ENCODE results near the gene XNDC1N. TPM values are rescaled to one million over a fixed set of nuclear protein-coding genes. Genes with fewer than 3 reads are reported as not detected.

Gene XNDC1N
- total and polyA plus RNA-seq, 8 donors, result 2.7 to 17.4 (median 3.7) TPM; not detected in 2

- H3K27ac ChIP-seq, result peak overlapping the region in 3 of 5 donors; percentile 17 to 40 (median 24)
- no peak overlapping the region for H3K4me3 ChIP-seq
- DNase-seq, result peak; percentile 33 to 58
- no peaks in the 10 kb centered on the region for H3K36me3 ChIP-seq
- TF ChIP-seq, protein P1, sequence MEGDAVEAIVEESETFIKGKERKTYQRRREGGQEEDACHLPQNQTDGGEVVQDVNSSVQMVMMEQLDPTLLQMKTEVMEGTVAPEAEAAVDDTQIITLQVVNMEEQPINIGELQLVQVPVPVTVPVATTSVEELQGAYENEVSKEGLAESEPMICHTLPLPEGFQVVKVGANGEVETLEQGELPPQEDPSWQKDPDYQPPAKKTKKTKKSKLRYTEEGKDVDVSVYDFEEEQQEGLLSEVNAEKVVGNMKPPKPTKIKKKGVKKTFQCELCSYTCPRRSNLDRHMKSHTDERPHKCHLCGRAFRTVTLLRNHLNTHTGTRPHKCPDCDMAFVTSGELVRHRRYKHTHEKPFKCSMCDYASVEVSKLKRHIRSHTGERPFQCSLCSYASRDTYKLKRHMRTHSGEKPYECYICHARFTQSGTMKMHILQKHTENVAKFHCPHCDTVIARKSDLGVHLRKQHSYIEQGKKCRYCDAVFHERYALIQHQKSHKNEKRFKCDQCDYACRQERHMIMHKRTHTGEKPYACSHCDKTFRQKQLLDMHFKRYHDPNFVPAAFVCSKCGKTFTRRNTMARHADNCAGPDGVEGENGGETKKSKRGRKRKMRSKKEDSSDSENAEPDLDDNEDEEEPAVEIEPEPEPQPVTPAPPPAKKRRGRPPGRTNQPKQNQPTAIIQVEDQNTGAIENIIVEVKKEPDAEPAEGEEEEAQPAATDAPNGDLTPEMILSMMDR (IDR thresholded peaks at IDR 0.05), result no peak
- no peak for TF ChIP-seq POLR2A (IDR thresholded peaks at IDR 0.05)
- no peak for TF ChIP-seq EP300 (IDR thresholded peaks at IDR 0.05)
- no peak for TF ChIP-seq POLR2AphosphoS5 (IDR thresholded peaks at IDR 0.05)
- no peaks in the 10 kb centered on the region for H3K9me3 ChIP-seq
- intact Hi-C loops (cut with DNase I; ENCODE audit: low total_unique reads), result no loop called here
- 55 to 73% (median 58%) methylated on average over 7 of the region's 7 CpGs for WGBS, 5 donors
- H3K4me1 ChIP-seq, result peaks cover 17 to 52% (median 34%) of the 10 kb centered on the region in 4 donors
- no peaks in the 10 kb centered on the region for H3K27me3 ChIP-seq
These were observed 20.1 kb upstream of the XNDC1N start for GRCh38 chr11:71948314-71949027.

DNA sequence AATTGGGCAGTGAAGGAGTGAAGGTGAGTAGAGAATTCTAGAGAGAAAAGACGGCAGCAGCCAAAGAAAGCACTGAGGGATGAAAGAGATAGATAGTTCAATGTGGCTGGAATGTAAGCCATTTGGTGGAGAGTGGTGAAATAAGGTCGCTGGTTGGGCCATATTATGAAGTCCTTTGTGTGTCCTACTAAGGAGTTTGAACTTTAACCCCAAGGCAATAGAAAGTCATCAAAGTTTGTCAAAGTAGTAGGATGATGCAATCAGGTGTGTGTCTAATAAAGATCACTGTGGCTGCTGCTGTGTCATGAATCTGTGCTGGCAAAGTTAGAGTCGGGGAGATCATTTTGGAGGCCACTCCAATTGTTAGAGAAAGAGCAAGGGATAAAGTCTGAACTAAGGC, 19.1 kb upstream of the XNDC1N start:
- intact Hi-C loops (cut with DNase I; ENCODE audit: low total_unique reads), result no loop called here
- WGBS, 5 donors, result 81 to 90% (median 88%) methylated on average over 3 of the region's 3 CpGs

GRCh38 chr11:71946144-71946571, 17.8 kb upstream of the XNDC1N start:
- Histone ChIP-seq H3K4me1 (peaks cover 17 to 52% (median 34%) of the 10 kb centered on the region in 4 donors), H3K27me3 (no peaks in the 10 kb centered on the region), H3K36me3 (no peaks in the 10 kb centered on the region), H3K9me3 (no peaks in the 10 kb centered on the region), H3K27ac (no peak overlapping the region), H3K4me3 (no peak overlapping the region)
- intact Hi-C loops (cut with DNase I; ENCODE audit: low total_unique reads), result no loop called here
- DNase-seq, result no peak
- 26 to 56% (median 39%) methylated on average over 2 of the region's 2 CpGs for WGBS, 5 donors
- TF ChIP-seq POLR2A (IDR thresholded peaks at IDR 0.05) (no peak), POLR2AphosphoS5 (IDR thresholded peaks at IDR 0.05) (no peak), EP300 (IDR thresholded peaks at IDR 0.05) (no peak)
- TF ChIP-seq, protein P1 (IDR thresholded peaks at IDR 0.05), result no peak

More for the DNA sequence above, 19.1 kb upstream of the XNDC1N start:
- no peak for TF ChIP-seq POLR2AphosphoS5 (IDR thresholded peaks at IDR 0.05)
- TF ChIP-seq POLR2A (IDR thresholded peaks at IDR 0.05), result no peak
- TF ChIP-seq EP300 (IDR thresholded peaks at IDR 0.05), result no peak
- TF ChIP-seq, protein P1 (IDR thresholded peaks at IDR 0.05), result no peak
- H3K9me3 ChIP-seq, result no peaks in the 10 kb centered on the region
- H3K4me1 ChIP-seq, result peaks cover 17 to 52% (median 34%) of the 10 kb centered on the region in 4 donors
- H3K4me3 ChIP-seq, result no peak overlapping the region
- H3K27ac ChIP-seq, result no peak overlapping the region
- H3K27me3 ChIP-seq, result no peaks in the 10 kb centered on the region
- no peaks in the 10 kb centered on the region for H3K36me3 ChIP-seq
- no peak for DNase-seq

- peaks cover 15 to 54% (median 29%) of the 10 kb centered on the region in 4 donors for H3K4me1 ChIP-seq
- 79 to 93% (median 87%) methylated on average over 6 of the region's 6 CpGs for WGBS, 5 donors
- no peak for DNase-seq
- TF ChIP-seq POLR2A (IDR thresholded peaks at IDR 0.05), result no peak
- TF ChIP-seq, protein P1 (IDR thresholded peaks at IDR 0.05), result no peak
- TF ChIP-seq EP300 (IDR thresholded peaks at IDR 0.05), result no peak
- no peak for TF ChIP-seq POLR2AphosphoS5 (IDR thresholded peaks at IDR 0.05)
- H3K9me3 ChIP-seq, result no peaks in the 10 kb centered on the region
- peaks cover 0 to 4% (median 0%) of the 10 kb centered on the region in 4 donors for H3K36me3 ChIP-seq
- H3K4me3 ChIP-seq, result no peak overlapping the region
- intact Hi-C loops (cut with DNase I; ENCODE audit: low total_unique reads), result no loop called here
- H3K27ac ChIP-seq, result no peak overlapping the region
- H3K27me3 ChIP-seq, result no peaks in the 10 kb centered on the region
These were observed 12.3 kb upstream of the XNDC1N start for GRCh38 chr11:71940561-71941219.
